ENCODE data around the gene PSMD5. TPM values are rescaled to one million over a fixed set of nuclear protein-coding genes. Genes with fewer than 3 reads are reported as not detected.

Gene PSMD5
- total and polyA plus RNA-seq, 9 of the 15 experiments (the other 6 are each of a cell fraction or from before 2014, with no cell fraction given), result 46.4 to 148 (median 76.3) TPM

GRCh38 chr9:120842685-120843485 is at the start of gene PSMD5 (continued):
- no peak; the same call in 1 of the 2 replicates for TF ChIP-seq HOXB6 (CRISPR knock-in tag; IDR thresholded peaks at IDR 0.05; ENCODE audit: borderline replicate concordance)
- no peak for TF ChIP-seq ZNF24 (IDR thresholded peaks at IDR 0.05)
- TF ChIP-seq CEBPG (CRISPR knock-in tag; IDR thresholded peaks at IDR 0.05), result no peak
- peak in 1 of 2 experiments; percentile 75; a peak in 2 of 4 replicates for TF ChIP-seq CEBPG (tag; conservative IDR thresholded peaks at IDR 0.05 in 1 of 2, IDR thresholded peaks at IDR 0.05 in 1 of 2)
- TF ChIP-seq POLR2A (conservative IDR thresholded peaks at IDR 0.05), result no peak
- TF ChIP-seq, protein P1, sequence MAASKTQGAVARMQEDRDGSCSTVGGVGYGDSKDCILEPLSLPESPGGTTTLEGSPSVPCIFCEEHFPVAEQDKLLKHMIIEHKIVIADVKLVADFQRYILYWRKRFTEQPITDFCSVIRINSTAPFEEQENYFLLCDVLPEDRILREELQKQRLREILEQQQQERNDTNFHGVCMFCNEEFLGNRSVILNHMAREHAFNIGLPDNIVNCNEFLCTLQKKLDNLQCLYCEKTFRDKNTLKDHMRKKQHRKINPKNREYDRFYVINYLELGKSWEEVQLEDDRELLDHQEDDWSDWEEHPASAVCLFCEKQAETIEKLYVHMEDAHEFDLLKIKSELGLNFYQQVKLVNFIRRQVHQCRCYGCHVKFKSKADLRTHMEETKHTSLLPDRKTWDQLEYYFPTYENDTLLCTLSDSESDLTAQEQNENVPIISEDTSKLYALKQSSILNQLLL (CRISPR knock-in tag; IDR thresholded peaks at IDR 0.05; ENCODE audit: borderline replicate concordance), result no peak
- TF ChIP-seq PML (IDR thresholded peaks at IDR 0.05; ENCODE audit: low read length), result no peak
- no peak for TF ChIP-seq ZNF280A (IDR thresholded peaks at IDR 0.05; ENCODE audit: low read depth, partially characterized antibody)
- TF ChIP-seq ZNF282 (CRISPR knock-in tag; IDR thresholded peaks at IDR 0.05), result no peak
- TF ChIP-seq RB1 (IDR thresholded peaks at IDR 0.05; ENCODE audit: low read depth), result no peak
- TF ChIP-seq NCOA4 (IDR thresholded peaks at IDR 0.05; ENCODE audit: partially characterized antibody), result no peak
- peak; percentile 100 for TF ChIP-seq STAT6 (CRISPR knock-in tag; IDR thresholded peaks at IDR 0.05)
- peak; percentile 42; the same call in 1 of the 2 replicates for TF ChIP-seq SMC3 (conservative IDR thresholded peaks at IDR 0.05; ENCODE audit: insufficient read depth, low read depth, low read length)
- TF ChIP-seq STAG1 (CRISPR knock-in tag; IDR thresholded peaks at IDR 0.05; ENCODE audit: borderline replicate concordance), result no peak
- TF ChIP-seq, protein P2, sequence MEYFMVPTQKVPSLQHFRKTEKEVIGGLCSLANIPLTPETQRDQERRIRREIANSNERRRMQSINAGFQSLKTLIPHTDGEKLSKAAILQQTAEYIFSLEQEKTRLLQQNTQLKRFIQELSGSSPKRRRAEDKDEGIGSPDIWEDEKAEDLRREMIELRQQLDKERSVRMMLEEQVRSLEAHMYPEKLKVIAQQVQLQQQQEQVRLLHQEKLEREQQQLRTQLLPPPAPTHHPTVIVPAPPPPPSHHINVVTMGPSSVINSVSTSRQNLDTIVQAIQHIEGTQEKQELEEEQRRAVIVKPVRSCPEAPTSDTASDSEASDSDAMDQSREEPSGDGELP (CRISPR knock-in tag; IDR thresholded peaks at IDR 0.05; ENCODE audit: borderline replicate concordance), result no peak
- 0 out of 2 replicates have a peak, but pooled peaks have one; percentile 73 for TF ChIP-seq ZC3H11A (IDR thresholded peaks at IDR 0.05; ENCODE audit: low read depth, low read length)
- no peak for TF ChIP-seq SP2 (IDR thresholded peaks at IDR 0.05; ENCODE audit: extremely low read depth, low read depth, low read length, poor library complexity, severe bottlenecking)
- TF ChIP-seq GTF2F1 (IDR thresholded peaks at IDR 0.05; ENCODE audit: low read depth, low read length), result peak; percentile 68; the same call in 1 of the 2 replicates
- no peak for TF ChIP-seq RBFOX2 (IDR thresholded peaks at IDR 0.05; ENCODE audit: low read depth, low read length)
- no peak for TF ChIP-seq MECOM (CRISPR knock-in tag; IDR thresholded peaks at IDR 0.05)
- no peak for TF ChIP-seq ZNF830 (CRISPR knock-in tag; IDR thresholded peaks at IDR 0.05)
